ENCODE measurements around the gene CSRP1. TPM values are rescaled to one million over a fixed set of nuclear protein-coding genes. Genes with fewer than 3 reads are reported as not detected.

Gene CSRP1
- total and polyA plus RNA-seq, 9 of the 15 experiments (the other 6 are each of a cell fraction or from before 2014, with no cell fraction given) = 6.8 to 39.4 (median 23.7) TPM

DNA sequence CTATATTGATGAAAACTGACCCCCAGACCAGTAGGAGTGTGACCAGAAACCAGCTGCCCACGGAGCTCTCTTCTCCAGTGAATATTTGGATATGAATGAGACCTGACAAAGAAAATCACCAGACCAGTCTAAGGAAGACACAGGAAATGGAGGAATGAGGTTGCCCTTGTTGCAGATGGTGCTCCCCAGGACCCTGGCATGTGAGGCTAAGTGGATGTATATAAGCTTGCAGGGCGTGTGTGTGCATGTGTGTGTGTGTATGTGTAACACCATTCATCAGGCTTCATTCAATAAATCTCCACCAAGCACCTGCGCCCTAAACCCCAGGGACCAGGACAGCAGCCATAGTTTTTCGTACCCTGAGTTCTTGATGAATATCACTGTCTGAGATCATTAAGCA, 52.3 kb downstream of the CSRP1 start:
- in situ Hi-C loops (cut with MboI) (no loop called here), intact Hi-C loops (cut with micrococcal nuclease) (no loop called here)
- ChIA-PET POLR2A (interaction anchor here (0.9 kb wide), 1 partner anchor 9 kb away, joined by 3 read pairs; no protein-coding TSS in a partner anchor), CTCF (ENCODE audit: low intra/inter-chr PET ratio) (no interaction called here)
- Histone ChIP-seq H3K4me1 (replicated peaks in 1 of 2; ENCODE audit: control insufficient read depth in 2 of 2, insufficient read depth in 2 of 2, low read length in 2 of 2) (peaks cover 3 to 16% of the 10 kb centered on the region in 2 experiments; a peak in 4 of 5 replicates), H3K27me3 (ENCODE audit: control insufficient read depth in 2 of 2, insufficient read depth in 2 of 2, low read length in 2 of 2) (peaks cover 0 to 5% of the 10 kb centered on the region in 2 experiments; a peak in 4 of 5 replicates), H4K20me1 (replicated peaks; ENCODE audit: control insufficient read depth, insufficient read depth, low read length) (no peaks in the 10 kb centered on the region), H3K4me3 (no peak overlapping the region), H3K36me3 (ENCODE audit: control insufficient read depth, insufficient read depth, low read length) (no peaks in the 10 kb centered on the region), H3K27ac (ENCODE audit: extremely low read depth, low read depth, low read length) (no peak overlapping the region), H3K4me2 (ENCODE audit: insufficient read depth, low read length) (no peak overlapping the region), H3K9me1 (ENCODE audit: control insufficient read depth, insufficient read depth, low read length) (no peaks in the 10 kb centered on the region), H3K9ac (ENCODE audit: insufficient read depth in 1 of 2, low read depth in 2 of 2, low read length in 2 of 2) (no peak overlapping the region), H2AFZ (ENCODE audit: low read depth, low read length) (no peak overlapping the region), H3K79me2 (ENCODE audit: control insufficient read depth, insufficient read depth, low read length) (no peaks in the 10 kb centered on the region), H3K9me3 (replicated peaks; ENCODE audit: control insufficient read depth, insufficient read depth, low read depth, low read length) (no peaks in the 10 kb centered on the region)
- WGBS (ENCODE audit: insufficient coverage, low coverage, missing lambda C conversion rate) = 13% methylated on average over 4 of the region's 4 CpGs
- no peak for FAIRE-seq
- no peak for DNase-seq (ENCODE audit: extremely low read depth in 1 of 4, low spot score in 3 of 4)
- no peak for TF ChIP-seq ZNF174 (CRISPR knock-in tag; IDR thresholded peaks at IDR 0.05)
- no peak for TF ChIP-seq ZNF695 (CRISPR knock-in tag; IDR thresholded peaks at IDR 0.05)
- ATAC-seq = no peak
- no TSS peak for BruUV-seq (replicated peaks)

DNA sequence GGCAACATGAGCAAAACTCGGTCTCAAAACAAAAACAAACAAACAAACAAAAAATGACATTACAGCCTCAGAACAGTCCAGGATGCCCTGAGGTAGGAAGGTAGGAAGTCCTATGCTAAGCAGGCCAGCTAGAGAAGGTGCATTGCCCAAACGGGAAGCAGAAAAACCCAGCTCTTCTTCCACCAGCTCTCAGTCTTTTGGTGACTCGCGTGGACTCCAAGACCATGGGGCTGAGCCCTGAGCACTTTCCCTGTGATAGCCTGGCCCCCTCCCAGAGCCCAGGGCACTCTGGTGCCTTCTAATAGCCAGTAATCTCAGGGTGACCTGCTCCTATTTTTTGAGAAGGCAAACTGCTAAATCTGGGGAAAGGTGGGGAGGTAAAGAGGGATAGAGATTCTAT, 54.1 kb downstream of the CSRP1 start:
- intact Hi-C loops (cut with micrococcal nuclease) (no loop called here), in situ Hi-C loops (cut with MboI) (no loop called here)
- no peak for DNase-seq (ENCODE audit: extremely low read depth in 1 of 4, low spot score in 3 of 4)
- peaks cover 0 to 5% of the 10 kb centered on the region in 2 experiments; a peak in 4 of 5 replicates for H3K27me3 ChIP-seq (ENCODE audit: control insufficient read depth in 2 of 2, insufficient read depth in 2 of 2, low read length in 2 of 2)
- H3K79me2 ChIP-seq (ENCODE audit: control insufficient read depth, insufficient read depth, low read length) = no peaks in the 10 kb centered on the region
- POLR2A ChIA-PET = interaction anchor here (1.3 kb wide), 1 partner anchor 8 kb away, joined by 7 read pairs; no protein-coding TSS in a partner anchor
- H4K20me1 ChIP-seq (replicated peaks; ENCODE audit: control insufficient read depth, insufficient read depth, low read length) = no peaks in the 10 kb centered on the region
- FAIRE-seq = no peak
- no peaks in the 10 kb centered on the region for H3K9me3 ChIP-seq (replicated peaks; ENCODE audit: control insufficient read depth, insufficient read depth, low read depth, low read length)
- H2AFZ ChIP-seq (ENCODE audit: low read depth, low read length) = no peak overlapping the region
- no peaks in the 10 kb centered on the region for H3K9me1 ChIP-seq (ENCODE audit: control insufficient read depth, insufficient read depth, low read length)
- H3K4me2 ChIP-seq (ENCODE audit: insufficient read depth, low read length) = no peak overlapping the region
- TF ChIP-seq, protein P1, sequence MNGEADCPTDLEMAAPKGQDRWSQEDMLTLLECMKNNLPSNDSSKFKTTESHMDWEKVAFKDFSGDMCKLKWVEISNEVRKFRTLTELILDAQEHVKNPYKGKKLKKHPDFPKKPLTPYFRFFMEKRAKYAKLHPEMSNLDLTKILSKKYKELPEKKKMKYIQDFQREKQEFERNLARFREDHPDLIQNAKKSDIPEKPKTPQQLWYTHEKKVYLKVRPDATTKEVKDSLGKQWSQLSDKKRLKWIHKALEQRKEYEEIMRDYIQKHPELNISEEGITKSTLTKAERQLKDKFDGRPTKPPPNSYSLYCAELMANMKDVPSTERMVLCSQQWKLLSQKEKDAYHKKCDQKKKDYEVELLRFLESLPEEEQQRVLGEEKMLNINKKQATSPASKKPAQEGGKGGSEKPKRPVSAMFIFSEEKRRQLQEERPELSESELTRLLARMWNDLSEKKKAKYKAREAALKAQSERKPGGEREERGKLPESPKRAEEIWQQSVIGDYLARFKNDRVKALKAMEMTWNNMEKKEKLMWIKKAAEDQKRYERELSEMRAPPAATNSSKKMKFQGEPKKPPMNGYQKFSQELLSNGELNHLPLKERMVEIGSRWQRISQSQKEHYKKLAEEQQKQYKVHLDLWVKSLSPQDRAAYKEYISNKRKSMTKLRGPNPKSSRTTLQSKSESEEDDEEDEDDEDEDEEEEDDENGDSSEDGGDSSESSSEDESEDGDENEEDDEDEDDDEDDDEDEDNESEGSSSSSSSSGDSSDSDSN (IDR thresholded peaks at IDR 0.05; ENCODE audit: borderline replicate concordance in 1 of 2, low read depth in 2 of 2, low read length in 2 of 2) = no peak
- TF ChIP-seq RBM39 (optimal IDR thresholded peaks at IDR 0.05; ENCODE audit: low read depth, low read length) (no peak), ZNF184 (CRISPR knock-in tag; IDR thresholded peaks at IDR 0.05) (no peak), ZNF695 (CRISPR knock-in tag; IDR thresholded peaks at IDR 0.05) (no peak), NCOA2 (IDR thresholded peaks at IDR 0.05; ENCODE audit: partially characterized antibody in 2 of 2) (no peak), RAD21 (CRISPR knock-in tag; conservative IDR thresholded peaks at IDR 0.05 in 1 of 2, IDR thresholded peaks at IDR 0.05 in 1 of 2) (no peak), RNF2 (IDR thresholded peaks at IDR 0.05) (no peak), ZNF830 (CRISPR knock-in tag; IDR thresholded peaks at IDR 0.05) (no peak), NR1H2 (CRISPR knock-in tag; IDR thresholded peaks at IDR 0.05) (no peak)
- TF ChIP-seq, protein P2, sequence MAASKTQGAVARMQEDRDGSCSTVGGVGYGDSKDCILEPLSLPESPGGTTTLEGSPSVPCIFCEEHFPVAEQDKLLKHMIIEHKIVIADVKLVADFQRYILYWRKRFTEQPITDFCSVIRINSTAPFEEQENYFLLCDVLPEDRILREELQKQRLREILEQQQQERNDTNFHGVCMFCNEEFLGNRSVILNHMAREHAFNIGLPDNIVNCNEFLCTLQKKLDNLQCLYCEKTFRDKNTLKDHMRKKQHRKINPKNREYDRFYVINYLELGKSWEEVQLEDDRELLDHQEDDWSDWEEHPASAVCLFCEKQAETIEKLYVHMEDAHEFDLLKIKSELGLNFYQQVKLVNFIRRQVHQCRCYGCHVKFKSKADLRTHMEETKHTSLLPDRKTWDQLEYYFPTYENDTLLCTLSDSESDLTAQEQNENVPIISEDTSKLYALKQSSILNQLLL (CRISPR knock-in tag; IDR thresholded peaks at IDR 0.05; ENCODE audit: borderline replicate concordance) = no peak
- TF ChIP-seq, protein P3, sequence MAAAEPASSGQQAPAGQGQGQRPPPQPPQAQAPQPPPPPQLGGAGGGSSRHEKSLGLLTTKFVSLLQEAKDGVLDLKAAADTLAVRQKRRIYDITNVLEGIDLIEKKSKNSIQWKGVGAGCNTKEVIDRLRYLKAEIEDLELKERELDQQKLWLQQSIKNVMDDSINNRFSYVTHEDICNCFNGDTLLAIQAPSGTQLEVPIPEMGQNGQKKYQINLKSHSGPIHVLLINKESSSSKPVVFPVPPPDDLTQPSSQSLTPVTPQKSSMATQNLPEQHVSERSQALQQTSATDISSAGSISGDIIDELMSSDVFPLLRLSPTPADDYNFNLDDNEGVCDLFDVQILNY (CRISPR knock-in tag; IDR thresholded peaks at IDR 0.05) = no peak
- CTCF ChIA-PET (ENCODE audit: low intra/inter-chr PET ratio) = interaction anchor here (0.7 kb wide), 1 partner anchor 59 kb away, joined by 6 read pairs; no protein-coding TSS in a partner anchor
- no peak overlapping the region for H3K9ac ChIP-seq (ENCODE audit: insufficient read depth in 1 of 2, low read depth in 2 of 2, low read length in 2 of 2)
- BruUV-seq (replicated peaks) = no TSS peak
- H3K4me1 ChIP-seq (replicated peaks in 1 of 2; ENCODE audit: control insufficient read depth in 2 of 2, insufficient read depth in 2 of 2, low read length in 2 of 2) = peaks cover 10 to 16% of the 10 kb centered on the region in 2 experiments
- H3K36me3 ChIP-seq (ENCODE audit: control insufficient read depth, insufficient read depth, low read length) = no peaks in the 10 kb centered on the region
- 2% methylated on average over 4 of the region's 4 CpGs for WGBS (ENCODE audit: insufficient coverage, low coverage, missing lambda C conversion rate)
- H3K27ac ChIP-seq (ENCODE audit: extremely low read depth, low read depth, low read length) = no peak overlapping the region
- ATAC-seq = no peak
- no peak overlapping the region for H3K4me3 ChIP-seq
